ENCODE data around the gene METRNL.

- TF ChIP-seq CTCF (conservative IDR thresholded peaks at IDR 0.05) (no peak), ZFX (IDR thresholded peaks at IDR 0.05) (no peak)
These were observed 2.3 kb downstream of the METRNL start for GRCh38 chr17:83081684-83082201.

Data from C4-2B (cell line).